Measurements from ENCODE around the gene TOX2. TPM values are rescaled to one million over a fixed set of nuclear protein-coding genes. Genes with fewer than 3 reads are reported as not detected.

The TOX2 gene
- total RNA-seq, 1 donor from 2014 or later: 5.0 TPM

GRCh38 chr20:43909720-43910119 is 4.9 kb upstream of the TOX2 start:
- no peak for DNase-seq (ENCODE audit: low spot score)
- Mint-ChIP-seq H3K4me3 (ENCODE audit: unreplicated experiment) (no peak overlapping the region), H3K4me1 (ENCODE audit: unreplicated experiment) (peaks cover 6% of the 10 kb centered on the region), H3K36me3 (ENCODE audit: low read depth, unreplicated experiment) (peaks cover 3% of the 10 kb centered on the region), H3K27ac (ENCODE audit: unreplicated experiment) (no peak overlapping the region), H3K9me3 (ENCODE audit: unreplicated experiment) (peaks cover 4% of the 10 kb centered on the region), H3K27me3 (ENCODE audit: unreplicated experiment) (peaks cover 8% of the 10 kb centered on the region)
- TF ChIP-seq CTCF (IDR thresholded peaks at IDR 0.05; ENCODE audit: unreplicated experiment): no peak

DNA sequence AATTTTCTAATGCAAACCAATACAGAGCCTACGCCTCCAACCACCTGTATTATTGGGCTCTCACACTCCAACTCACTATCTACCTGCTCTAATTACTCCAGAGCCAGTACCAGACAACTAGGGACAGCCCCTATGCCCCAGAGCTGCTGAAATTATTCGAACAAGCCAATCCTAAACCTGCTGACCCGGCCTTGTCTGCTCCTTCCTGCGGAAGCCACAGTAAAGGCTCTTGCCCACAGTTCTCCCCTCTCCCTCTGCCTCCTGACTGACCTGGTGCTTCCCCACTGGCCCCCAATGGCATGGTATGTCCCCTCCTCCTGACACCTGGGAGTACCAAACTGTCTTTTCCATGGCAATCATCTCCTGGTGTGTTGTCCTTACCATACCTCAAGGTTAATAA is 4.1 kb upstream of the TOX2 start:
- no peak for DNase-seq (ENCODE audit: low spot score)
- Mint-ChIP-seq H3K4me1 (ENCODE audit: unreplicated experiment) (peaks cover 12% of the 10 kb centered on the region), H3K9me3 (ENCODE audit: unreplicated experiment) (peaks cover 4% of the 10 kb centered on the region), H3K27me3 (ENCODE audit: unreplicated experiment) (peaks cover 10% of the 10 kb centered on the region), H3K4me3 (ENCODE audit: unreplicated experiment) (no peak overlapping the region), H3K36me3 (ENCODE audit: low read depth, unreplicated experiment) (peaks cover 3% of the 10 kb centered on the region), H3K27ac (ENCODE audit: unreplicated experiment) (no peak overlapping the region)
- TF ChIP-seq CTCF (IDR thresholded peaks at IDR 0.05; ENCODE audit: unreplicated experiment): no peak

DNA sequence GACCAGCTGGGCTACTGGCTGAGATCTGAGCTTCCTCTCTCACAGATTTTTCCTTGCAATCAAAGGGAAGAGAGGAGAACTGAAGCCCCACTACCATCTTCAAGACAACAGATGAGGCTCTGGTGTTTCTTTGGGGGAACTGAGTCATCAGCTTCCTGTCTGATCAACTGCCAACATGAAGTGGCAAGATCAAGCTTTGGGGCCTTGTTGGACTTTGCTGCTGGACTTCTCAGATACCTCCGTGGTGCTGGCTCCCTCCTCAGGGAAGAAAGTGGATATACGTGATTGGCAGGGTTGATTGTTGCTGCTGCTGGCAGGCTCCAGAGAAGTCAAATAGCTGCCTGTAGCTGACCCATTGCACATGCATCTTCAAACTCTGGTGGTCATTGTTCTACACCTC is 3.6 kb upstream of the TOX2 start:
- no peak for TF ChIP-seq CTCF (IDR thresholded peaks at IDR 0.05; ENCODE audit: unreplicated experiment)
- Mint-ChIP-seq H3K4me3 (ENCODE audit: unreplicated experiment) (no peak overlapping the region), H3K9me3 (ENCODE audit: unreplicated experiment) (peaks cover 4% of the 10 kb centered on the region), H3K27me3 (ENCODE audit: unreplicated experiment) (peaks cover 10% of the 10 kb centered on the region), H3K36me3 (ENCODE audit: low read depth, unreplicated experiment) (peaks cover 3% of the 10 kb centered on the region), H3K27ac (ENCODE audit: unreplicated experiment) (no peak overlapping the region), H3K4me1 (ENCODE audit: unreplicated experiment) (peaks cover 12% of the 10 kb centered on the region)
- no peak for DNase-seq (ENCODE audit: low spot score)

- TF ChIP-seq CTCF (IDR thresholded peaks at IDR 0.05; ENCODE audit: unreplicated experiment): no peak
- Mint-ChIP-seq H3K27me3 (ENCODE audit: unreplicated experiment) (peaks cover 17% of the 10 kb centered on the region), H3K9me3 (ENCODE audit: unreplicated experiment) (peaks cover 4% of the 10 kb centered on the region), H3K36me3 (ENCODE audit: low read depth, unreplicated experiment) (peaks cover 3% of the 10 kb centered on the region), H3K4me1 (ENCODE audit: unreplicated experiment) (peaks cover 14% of the 10 kb centered on the region), H3K27ac (ENCODE audit: unreplicated experiment) (peak overlapping the region; percentile 61), H3K4me3 (ENCODE audit: unreplicated experiment) (peak overlapping the region; percentile 87)
- DNase-seq (ENCODE audit: low spot score): no peak
Measured at GRCh38 chr20:43913291-43914025, 1.2 kb upstream of the TOX2 start.

DNA sequence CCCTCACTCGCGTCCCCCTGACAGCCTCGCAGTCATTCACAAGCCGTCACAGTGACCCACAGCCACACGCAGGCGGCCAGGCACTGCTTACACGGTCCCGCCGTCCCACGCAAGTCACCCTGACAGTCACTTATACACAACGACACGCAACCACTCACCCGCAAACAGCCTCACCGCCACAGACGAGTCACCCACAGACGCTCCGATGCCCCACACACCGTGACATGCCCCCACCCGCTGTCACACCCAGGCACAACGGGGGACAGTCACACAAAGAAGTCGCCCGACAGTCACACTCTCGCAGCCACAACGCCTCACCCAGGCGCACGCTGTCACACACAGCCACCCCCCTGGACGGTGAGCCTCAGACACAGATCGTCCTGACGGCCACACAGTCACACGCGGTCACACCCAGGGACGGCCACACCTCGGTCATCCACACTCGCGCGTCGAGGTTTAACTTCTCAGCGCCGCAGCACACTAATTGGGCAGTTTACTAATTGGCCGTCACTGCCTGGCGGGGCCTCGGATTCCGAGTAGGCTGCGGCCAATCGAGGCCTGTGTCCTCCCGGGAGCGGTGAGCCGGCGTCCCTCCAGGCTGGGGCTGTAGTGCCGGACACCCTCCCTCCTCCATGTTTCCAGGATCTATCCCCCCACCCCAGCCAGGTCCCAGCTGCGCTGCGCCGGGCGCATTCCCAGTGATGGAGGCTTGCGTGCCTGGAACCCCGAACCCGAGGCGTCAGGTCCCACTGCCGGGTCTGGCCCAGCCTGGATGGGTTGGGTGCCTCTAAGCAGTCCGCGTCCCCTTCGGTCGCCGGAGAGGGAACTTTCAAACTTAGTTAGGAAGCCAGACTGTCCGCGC is 790 bp downstream of the TOX2 start:
- no peak overlapping the region for H3K27ac Mint-ChIP-seq (ENCODE audit: unreplicated experiment)
- no peak for TF ChIP-seq CTCF (IDR thresholded peaks at IDR 0.05; ENCODE audit: unreplicated experiment)
- peak; percentile 31 for DNase-seq (ENCODE audit: low spot score)
- peak overlapping the region; percentile 91 for H3K4me3 Mint-ChIP-seq (ENCODE audit: unreplicated experiment)
- peaks cover 3% of the 10 kb centered on the region for H3K36me3 Mint-ChIP-seq (ENCODE audit: low read depth, unreplicated experiment)
- no peaks in the 10 kb centered on the region for H3K9me3 Mint-ChIP-seq (ENCODE audit: unreplicated experiment)
- peaks cover 19% of the 10 kb centered on the region for H3K27me3 Mint-ChIP-seq (ENCODE audit: unreplicated experiment)
- peaks cover 14% of the 10 kb centered on the region for H3K4me1 Mint-ChIP-seq (ENCODE audit: unreplicated experiment)

All from endothelial cell (in vitro differentiated cells).